HK-2 (cell line): ENCODE measurements around the gene ATP8B1.
A peak's percentile ranks its signal among the peaks of the same experiment; 100 is the strongest.
"Not testable (repeated sequence)": the region's sequence is repeated elsewhere in the genome, so short reads cannot be mapped to it uniquely, and the experiment has no call there.

ENCODE experiments used
- DNase-seq: peaks from one replicate; pipeline ENCODE4 v3.0.0-alpha.2; 2018; ENCODE audit not compliant: unreplicated experiment

ATP8B1 gene

DNA sequence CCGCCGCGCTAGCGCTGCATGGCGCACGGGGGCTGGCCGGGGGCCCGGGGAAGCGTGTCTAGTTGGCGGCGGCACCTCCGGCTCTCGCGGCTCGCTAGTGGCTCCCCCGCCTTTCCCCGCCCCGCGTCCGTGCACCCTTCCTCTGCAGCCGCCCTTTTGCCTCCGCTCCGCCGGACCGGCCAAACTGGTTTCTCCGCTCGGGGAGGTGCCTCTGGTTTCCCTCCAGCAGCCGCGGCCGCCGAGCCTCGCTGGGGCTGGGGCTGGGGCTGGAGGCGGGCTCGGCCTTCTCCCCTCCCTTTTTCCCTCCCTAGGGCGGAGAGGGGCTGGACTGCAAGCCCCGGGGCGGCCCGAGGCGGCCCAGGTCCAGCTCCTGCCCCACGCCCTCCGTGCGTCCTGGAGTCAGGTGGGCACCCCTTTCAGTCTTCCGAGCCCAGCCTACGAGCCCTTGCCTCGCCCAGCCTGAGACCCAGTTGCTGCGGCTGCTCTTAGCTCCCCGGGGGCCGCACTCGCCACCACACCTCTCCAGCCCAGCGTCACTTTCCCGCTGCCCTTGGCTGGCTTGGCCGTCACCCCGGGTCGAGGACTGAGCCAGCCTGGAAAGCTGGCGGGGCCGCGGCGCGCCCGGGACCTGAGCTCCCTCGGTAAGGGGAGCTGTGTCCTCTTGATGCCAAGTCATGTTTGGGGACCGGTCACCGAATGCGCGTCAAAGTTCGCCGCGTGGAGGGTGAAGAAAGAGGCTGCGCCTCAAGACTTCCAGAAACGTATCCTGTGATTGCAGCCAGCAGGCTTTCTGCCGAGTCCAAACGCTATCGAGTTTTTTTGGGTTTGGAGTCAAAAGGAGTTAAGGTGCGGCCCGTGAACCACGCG, at the start of gene ATP8B1:
ATP8B1 (minus strand) TSS at position 213 of the 867 bp plus-strand sequence. CDS start 71,508 bp downstream, outside the sequence.
- DNase-seq = peak; percentile 37

DNA sequence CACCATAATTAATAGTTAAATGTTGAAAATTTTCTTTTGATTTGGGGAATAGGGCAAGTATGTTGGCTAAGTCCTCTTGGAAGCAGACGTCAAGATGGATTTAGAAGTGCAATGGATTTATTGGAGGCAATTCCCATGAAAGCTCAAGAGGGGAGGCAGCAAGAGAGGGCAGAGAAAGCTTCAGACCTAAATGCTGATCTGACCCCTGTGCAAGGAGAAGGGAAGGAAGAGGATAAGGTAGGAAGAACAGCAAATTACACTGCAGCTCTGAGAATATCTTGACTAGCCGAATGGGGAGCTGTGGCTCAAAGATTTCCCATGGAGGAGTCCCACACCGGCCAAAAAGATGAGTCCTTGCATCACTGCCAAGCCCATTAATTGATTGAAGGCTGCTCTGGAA, 46.9 kb upstream of the ATP8B1 start:
- no peak for DNase-seq

DNA sequence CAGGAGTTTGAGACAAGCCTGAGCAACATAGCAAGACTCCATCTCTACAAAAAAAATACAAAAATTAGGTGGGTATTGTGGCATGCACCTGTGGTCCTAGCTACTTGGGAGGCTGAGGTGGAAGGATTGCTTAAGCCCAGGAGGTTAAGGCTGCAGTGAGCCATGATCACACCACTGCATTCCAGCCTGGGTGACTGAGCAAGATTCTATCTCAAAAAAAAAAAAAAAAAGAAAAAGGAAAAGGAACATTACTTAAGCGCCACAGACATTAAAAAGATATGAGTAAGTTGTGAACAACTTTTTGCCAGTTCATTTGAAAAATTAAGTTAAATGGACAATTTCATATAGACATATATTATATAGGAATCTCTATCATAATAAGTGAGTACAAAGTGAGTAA, 45.3 kb upstream of the ATP8B1 start:
- not testable (repeated sequence) for DNase-seq

DNA sequence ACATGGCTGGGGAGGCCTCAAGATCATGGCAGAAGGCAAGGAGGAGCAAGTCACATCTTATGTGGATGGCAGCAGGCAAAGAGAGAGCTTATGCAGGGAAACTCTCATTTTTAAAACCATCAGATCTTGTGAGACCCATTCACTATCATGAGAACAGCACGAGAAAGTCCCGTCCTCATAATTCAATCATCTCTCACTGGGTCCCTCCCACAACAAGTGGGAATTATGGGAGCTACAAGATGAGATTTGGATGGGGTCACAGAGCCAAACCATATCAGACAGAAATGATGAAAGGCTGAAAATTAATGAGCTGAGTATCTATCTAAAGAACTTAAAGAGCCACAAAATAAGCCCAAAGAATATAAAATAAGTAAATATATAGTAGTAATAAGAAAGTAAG, 44.3 kb upstream of the ATP8B1 start:
- DNase-seq = not testable (repeated sequence)

DNA sequence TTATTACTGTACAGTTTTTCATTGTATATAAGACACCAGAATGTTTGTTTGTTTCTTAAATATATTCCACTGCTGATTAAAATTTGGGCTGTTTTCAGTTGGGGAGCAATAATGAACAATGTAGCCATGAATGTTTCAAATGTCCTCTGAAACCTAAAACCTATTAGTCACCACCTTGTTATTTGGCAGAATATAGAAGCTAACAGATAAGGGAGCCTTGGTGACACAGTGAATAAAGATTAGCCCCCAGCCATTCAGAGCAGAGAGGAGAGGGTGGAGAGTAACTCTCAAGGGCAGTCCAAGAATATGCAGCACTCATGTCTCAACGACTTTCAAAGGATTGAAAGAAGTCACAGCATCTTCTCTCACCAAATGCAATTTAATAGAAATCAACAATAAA, 43.1 kb upstream of the ATP8B1 start:
- no peak for DNase-seq

DNA sequence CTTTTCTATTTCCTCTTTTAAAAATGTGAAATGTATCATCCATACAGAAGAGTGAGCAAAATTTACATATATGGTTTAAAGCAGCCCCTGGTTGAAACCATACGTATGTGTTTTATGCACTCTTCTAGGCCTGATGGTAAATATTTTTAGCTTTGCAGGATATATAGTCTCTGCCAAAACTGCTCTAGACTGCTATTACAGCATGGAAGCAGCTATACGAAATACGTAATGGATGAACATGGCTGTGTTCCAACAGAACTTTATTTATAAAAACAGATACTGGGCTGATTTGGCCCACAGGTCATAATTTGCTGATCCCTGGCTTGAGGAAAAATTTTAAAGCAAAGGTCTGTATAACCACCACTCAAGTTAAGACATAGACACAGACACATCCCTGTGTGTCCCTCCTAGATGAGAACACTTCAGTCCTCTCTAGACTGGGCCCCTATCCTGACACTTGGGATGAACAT, 42.5 kb upstream of the ATP8B1 start:
- no peak for DNase-seq

DNA sequence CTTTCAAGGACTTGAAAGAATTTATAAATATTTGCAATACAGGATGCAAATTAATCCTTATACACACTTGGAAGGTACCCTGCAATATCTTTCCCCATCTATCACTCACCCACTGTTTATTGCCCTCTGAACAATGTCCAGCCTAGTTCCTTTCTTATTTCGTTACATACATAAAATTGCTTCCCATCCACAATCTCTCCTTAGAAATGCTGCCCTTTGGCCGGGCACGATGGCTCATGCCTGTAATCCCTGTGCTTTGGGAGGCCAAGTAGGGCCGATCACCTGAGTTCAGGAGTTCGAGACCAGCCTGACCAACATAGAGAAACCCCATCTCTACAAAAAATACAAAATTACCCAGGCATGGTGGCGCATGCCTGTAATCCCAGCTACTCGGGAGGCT, 41.2 kb upstream of the ATP8B1 start:
- DNase-seq = no peak

DNA sequence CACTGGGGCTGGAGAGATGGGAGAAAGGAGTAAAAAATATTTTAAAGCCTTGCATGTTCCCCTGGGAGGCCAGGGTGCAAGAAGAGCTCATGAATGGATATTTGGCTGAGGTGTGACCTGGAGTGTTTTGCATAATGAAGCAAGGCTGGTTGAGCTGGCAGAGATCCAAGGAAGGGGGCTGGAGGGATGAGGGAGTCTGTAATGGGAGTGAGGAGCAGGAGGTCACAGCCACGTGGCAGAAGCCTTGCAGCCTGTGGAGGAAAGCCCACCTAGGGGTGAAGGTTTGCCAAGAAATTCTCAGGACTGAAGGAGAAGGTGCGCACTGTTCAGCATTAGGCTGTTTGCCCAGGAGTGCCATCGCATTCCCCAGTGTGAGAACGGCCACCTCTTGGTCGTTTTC, 40.3 kb upstream of the ATP8B1 start:
- no peak for DNase-seq

DNA sequence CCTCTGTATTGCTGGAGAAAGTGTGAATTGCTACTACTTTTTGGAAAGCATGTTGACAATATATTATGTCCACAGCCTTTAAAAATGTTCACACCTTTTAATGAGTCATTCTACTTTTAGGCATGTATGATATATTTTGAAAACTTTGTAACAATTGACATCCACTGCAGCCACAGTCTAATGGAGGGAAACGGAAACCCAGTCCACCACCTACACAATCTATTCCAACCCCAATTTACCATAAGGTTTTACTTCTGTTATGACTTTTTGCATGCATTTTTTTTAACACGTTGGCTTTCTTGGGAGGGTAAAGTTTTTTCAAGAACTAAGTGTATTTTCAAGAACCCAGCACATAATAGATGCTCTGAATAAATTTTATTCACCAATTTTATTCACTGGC, 38.5 kb upstream of the ATP8B1 start:
- no peak for DNase-seq

DNA sequence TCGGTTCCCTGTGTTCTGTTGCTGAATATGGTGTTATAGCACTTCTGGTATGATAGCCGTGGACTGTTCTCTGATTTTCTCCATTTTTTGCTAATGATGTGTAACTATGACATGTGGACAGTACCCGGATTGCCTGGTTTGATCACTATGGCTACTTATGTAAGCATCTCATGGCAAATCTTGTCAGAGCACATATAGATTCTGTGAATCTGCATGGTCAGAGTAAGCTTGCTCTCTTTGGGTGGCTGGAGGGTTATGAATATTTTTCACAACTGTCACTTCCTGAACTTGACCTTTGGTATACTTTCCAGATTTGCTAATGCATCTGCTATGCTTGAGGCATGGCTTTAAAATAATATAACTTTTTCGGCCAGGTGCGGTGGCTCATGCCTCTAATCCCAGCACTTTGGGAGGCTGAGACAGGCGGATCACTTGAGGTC, 36.8 kb upstream of the ATP8B1 start:
- DNase-seq = no peak

DNA sequence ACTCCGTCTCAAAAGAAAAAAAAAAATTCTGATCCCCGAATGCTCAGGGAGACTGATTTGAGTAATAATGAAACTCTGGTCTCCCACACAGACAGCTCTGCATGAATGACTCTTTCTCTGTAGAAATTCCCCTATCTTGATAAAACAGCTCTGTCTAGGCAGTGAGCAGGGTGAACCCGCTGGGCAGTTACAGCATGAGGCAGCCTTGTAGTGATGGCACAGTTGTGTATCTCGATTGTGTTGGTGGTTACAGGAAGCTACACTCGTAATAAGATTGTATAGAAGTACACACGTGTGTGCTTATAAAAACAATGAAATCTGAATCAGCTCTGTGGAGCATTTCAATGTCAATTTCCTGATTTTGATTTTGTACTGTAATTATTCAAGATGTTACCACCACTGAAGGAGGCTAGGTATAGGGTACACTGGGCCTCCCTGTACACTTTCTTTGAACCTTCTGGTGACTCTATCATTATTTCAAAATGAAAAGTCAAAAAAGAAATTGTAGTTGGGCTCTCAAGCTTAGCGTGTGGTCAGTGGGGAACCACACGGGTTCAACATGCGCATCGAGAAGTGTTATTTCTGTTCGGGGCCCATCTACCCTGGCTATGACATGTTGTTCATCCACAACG, 34.9 kb upstream of the ATP8B1 start:
- no peak for DNase-seq

DNA sequence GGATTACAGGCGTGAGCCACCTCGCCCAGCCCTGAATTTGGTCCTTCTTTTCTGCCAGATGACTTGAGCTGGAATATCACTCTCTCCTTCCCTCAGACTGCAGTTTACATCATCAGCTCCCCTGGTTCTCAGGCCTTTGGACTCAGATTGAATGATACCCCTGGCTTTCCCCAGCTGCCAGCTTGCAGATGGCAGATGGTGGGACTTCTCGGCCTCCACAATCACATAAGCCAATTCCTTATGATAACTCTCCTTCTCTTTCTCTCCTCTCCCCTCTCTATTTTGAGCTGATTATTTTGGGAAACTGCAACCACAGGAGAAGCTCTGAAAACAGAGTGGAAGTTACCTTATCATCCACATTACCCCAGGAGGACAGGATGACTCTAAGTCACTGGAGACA, 33.4 kb upstream of the ATP8B1 start:
- no peak for DNase-seq

DNA sequence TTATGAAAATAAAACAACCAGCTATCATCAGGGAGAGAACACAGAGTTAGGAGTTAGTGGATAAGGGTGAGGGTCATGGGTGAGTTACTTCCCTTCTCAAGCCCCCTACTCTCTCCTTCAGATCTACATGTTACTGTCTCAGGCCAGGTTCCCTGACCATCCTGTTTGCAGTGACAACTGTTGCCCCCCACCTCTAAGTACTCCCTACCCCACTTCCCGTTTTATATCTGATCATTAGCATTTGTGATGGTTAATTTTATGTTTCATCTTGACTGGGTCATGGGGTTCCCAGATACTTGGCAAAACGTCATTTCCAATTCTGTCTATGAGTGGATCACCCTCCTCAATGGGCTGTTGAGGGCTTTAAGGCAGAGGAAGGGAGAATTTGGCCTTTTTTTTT, 32.8 kb upstream of the ATP8B1 start:
- DNase-seq = no peak

DNA sequence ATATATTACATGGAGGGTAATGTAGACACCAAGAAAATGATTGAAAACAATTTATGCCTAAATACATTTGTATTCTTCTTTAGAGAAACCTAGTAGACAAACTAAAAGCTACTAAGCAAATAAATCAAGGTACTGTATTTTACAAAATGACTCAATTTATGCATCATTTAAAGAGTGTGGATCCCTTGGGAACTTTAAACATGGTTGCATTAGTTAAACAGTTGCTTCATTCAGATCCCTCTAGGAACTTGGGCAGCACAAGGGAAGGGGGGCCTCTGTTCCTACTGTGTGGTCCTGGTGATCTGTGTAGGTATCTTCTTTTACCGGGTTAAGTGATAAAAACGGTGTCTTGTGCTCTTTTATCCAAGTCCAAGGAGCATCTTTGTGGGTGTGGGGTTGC, 31.5 kb upstream of the ATP8B1 start:
- no peak for DNase-seq

DNA sequence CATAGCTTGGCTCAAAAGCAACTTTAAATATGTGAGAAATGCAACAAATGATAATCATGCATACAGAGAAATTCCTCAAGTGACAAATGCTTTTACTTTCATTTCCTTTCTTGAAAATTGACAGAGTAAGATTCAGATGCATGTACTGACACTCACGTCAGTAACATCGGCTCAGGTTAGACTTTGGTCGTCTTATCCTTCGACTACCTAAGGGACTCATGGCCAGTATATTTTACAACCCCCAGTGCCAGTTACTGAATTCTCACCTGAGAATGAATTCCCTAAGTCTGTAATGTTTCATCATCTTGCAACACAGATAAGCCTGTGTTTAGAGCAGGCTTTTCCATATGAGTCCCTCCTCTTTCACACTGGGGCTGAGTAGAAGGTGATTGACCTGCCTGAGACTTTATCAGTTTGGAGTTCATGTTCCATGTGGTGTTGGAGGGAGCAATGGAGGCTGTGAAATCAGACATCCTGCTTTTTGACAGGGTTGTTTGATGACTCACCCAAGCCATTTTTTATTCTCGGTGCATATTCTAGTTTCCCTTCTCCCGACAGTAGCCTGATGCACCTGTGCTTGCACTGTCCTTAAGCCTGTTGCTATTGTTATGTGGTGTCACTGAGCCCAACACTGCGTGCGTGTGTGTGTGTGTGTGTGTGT, 30.5 kb upstream of the ATP8B1 start:
- no peak for DNase-seq

DNA sequence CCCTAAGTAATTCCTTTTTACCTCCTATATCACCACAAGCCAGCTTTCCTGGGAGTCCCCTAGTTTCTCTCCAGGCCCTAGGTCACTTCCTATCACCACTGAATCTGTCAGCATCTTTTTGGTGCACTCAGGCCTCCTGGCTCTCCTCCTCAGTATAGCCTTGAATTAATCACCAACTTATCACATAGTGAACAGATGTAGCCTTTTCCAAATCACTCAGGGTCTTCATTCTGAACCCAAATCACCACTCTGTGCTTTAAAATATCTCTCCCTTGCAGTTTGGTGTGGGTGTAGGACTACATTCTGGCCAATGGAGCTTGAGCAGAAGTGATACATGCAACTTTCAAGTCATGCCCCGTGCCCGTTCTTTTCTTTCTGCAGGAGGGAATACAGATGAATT, 29.6 kb upstream of the ATP8B1 start:
- DNase-seq = no peak

DNA sequence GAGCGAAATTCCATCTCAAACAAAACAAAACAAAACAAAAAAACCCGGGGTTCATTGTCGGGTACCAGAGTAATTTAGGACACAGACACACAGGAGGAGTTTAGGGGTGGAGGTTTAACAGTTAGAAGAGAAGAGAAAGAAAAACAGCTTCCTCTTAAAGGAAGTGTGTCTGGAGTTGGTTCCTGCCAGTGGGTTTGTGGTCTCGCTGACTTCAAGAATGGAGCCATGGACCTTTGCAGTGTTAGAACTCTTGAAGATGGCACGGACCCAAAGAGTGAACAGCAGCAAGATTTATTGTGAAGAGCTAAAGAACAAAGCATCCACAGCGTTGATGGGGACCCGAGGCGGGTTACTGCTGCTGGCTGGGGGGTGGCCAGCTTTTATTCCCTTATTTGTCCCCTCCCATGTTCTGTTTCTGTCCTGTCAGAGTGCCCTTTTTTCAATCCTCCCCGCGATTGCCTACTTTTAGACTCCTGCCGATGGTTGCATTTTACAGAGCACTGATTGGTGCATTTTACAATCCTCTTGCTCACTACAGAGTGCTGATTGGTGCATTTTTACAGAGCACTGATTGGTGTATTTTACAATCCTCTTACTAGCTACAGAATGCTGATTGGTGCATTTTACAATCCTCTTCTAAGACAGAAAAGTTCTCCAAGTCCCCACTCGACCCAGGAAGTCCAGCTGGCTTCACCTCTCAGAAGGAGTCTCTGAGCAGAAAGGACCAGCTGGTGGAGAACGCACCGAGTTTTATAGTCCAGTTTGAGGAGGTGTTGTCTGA, 28.7 kb upstream of the ATP8B1 start:
- DNase-seq = no peak

DNA sequence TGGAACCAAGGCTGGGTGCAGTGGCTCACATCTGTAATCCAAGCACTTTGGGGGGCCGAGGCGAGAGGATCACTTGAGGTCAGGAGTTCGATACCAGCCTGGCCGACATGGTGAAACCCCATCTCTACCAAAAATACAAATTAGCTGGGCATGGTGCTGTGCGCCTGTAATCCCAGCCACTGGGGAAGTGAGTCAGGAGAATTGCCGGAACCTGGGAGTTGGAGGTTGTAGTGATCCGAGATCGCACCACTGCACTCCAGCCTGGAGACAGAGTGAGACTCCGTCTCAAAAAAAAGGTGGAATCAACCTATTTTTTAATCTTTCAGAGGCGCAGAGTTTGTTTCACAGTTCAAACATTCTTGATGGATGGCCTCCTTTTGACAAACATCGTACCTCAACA, 24.5 kb upstream of the ATP8B1 start:
- DNase-seq = no peak

DNA sequence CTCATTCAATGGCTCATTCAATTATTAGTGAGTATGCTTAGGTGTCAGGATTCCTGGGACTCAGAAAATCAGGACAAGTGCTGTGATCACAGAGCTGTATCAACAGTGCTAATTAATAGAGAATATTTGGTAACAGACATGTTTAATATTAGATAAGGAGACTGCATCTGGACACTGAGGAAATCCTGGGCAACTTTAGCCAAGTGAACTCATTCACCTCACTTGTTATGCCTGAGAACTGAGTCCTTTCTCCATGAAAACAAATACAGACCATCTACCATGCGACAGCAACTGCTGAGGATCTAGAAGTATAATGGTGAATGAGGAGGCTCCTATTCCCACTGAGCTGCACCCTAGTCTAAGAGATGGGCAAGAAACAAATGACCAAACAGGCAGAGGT, 23.1 kb upstream of the ATP8B1 start:
- no peak for DNase-seq

DNA sequence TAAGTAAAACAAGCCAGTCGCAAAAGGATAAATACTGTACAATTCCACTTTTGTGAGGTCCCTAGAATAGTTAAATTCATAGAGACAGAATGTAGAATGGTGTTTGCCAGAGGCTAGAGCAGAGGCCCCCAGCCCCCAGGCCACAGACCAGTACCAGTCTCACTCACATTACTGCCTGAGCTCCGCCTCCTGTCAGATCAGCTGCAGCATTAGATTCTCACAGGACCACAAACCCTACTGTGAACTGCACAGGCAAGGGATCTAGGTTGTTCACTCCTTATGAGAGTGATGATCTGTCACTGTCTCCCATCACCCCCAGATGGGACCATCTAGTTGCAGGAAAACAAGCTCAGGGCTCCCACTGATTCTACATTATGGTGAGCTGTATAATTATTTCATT, 17.5 kb upstream of the ATP8B1 start:
- DNase-seq = not testable (repeated sequence)

DNA sequence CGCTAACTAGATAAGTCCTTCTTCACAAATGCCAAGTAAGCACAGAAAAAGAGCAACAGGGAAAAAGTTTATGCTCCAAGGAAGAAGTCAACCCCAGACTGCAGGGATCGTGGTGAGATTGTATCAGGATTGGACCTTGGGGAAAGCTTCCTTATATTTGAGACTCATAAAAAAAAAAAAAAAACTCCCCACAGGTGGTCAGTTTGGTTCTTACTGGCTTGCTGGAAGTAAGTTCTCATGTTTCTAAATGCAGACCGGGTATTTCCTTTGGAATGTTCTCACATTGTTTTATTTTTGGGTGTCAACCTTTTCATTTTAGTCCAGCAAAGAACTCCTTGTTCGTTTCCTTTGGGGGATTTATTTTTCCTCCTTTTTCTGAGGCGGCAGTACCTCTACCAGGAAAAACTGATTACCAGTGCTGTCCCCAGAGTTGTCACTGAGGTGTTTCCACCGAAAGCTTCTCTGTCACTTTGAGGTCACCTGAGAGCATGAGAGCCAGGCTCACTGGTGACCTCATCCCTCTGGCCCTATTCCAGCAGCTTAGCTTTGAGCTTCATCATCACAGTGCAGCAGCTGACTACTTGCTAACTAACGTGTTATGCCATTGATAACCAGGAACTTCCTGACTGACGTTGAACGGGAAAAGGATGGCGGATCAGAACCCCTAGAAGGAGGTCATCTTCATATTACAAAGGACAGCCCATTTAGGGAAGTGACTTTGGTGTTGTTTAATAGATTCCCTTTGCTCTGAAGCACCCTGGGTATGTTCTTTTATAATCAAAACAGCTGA, 16.8 kb upstream of the ATP8B1 start:
- DNase-seq = peak; percentile 68
